Ovary (tissue), 3 donors: Measurements from ENCODE around the gene ST6GALNAC2.

Experiments
- CTCF ChIP-seq, 3 donors: fragments of 450-650 bp in 2 of 3; fragments of 200-600 bp in 1 of 3; IDR thresholded peaks; one replicate each; pipeline versions ENCODE4 v1.5.1 to v1.8.0; 2016 to 2022; ENCODE audit warnings: antibody characterized with exemption in 3 of 3, mild to moderate bottlenecking in 1 of 3
- EP300 ChIP-seq: sonication (generic); formaldehyde crosslinking; IDR thresholded peaks from one replicate; pipeline ENCODE4 v1.6.1; 2017; ENCODE audit warnings: antibody characterized with exemption
- donor health status: DM: no; HTN: no; CAD: no.

DNA sequence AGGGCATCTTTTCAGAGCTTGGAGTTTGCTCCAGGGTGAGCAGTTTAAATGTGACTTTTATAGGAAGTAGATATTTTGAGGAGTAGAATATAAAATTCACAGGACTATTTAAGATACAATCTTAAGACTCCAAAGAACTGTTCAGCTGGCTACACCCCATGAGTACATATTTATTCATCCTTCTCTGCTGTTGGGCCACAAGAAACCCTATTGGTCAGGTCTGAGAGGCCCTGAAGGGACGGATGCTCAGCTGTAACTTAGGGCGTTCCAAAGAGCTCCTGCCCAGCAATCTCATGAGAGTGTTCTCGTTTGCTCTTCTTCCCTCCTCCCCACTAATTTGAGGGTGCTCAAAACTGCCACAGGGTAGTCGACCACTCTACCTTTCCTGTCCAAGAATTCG, 7.3 kb downstream of the ST6GALNAC2 start:
- TF ChIP-seq CTCF (IDR thresholded peaks at IDR 0.05) = no peak
- no peak for TF ChIP-seq EP300
